Adipocyte (in vitro differentiated cells): ENCODE results near the gene ARHGAP1.
A peak's percentile ranks its signal among the peaks of the same experiment; 100 is the strongest.

Experiments used
- DNase-seq: peaks from one replicate; pipeline ENCODE4 v3.0.0-alpha.2; 2015; ENCODE audit warnings: low read depth
- H3K27me3 ChIP-seq: replicated peaks from 2 replicates; pipeline ENCODE4 v1.7.0; 2013; ENCODE audit warnings: mild to moderate bottlenecking, low read length, moderate library complexity; ENCODE audit not compliant: control insufficient read depth, insufficient read depth
- H3K36me3 ChIP-seq: 2 replicates; pipeline ENCODE4 v1.7.0; 2013; ENCODE audit warnings: low read length, mild to moderate bottlenecking, moderate library complexity; ENCODE audit not compliant: control insufficient read depth, insufficient read depth, severe bottlenecking
- H3K4me1 ChIP-seq: 2 replicates; pipeline ENCODE4 v1.7.0; 2013; ENCODE audit warnings: mild to moderate bottlenecking, low read length, moderate library complexity; ENCODE audit not compliant: control insufficient read depth, insufficient read depth
- H3K4me3 ChIP-seq: 2 replicates; pipeline ENCODE4 v1.7.0; 2013; ENCODE audit warnings: mild to moderate bottlenecking, low read length, moderate library complexity
- H3K9ac ChIP-seq: 2 replicates; pipeline ENCODE4 v1.7.0; 2013; ENCODE audit warnings: mild to moderate bottlenecking, low read length, moderate library complexity
- H3K9me3 ChIP-seq: 2 replicates; pipeline ENCODE4 v1.7.0; 2013; ENCODE audit warnings: mild to moderate bottlenecking, low read length, moderate library complexity; ENCODE audit not compliant: control insufficient read depth

ARHGAP1 gene

DNA sequence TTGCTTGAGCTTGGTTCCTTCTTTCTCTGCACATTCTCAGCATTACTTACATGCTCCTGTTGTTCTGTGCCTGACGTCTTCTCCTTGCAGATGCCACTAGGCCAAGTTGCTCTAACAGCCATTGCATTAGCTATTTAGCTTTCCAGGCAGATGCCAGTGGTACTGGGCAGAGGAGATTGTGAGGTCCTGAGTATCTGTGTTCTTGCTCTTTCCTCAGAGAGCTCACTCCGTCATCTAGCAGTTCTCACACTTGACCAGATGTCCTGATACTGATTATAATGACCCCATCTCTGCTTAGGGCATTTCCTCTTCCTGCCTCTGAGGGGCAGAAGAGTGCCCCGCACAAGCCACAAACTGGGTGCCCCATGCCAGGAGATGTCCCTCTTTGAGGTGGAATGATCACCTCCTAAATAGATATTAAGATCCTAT is 30.7 kb downstream of the ARHGAP1 start:
- Histone ChIP-seq H3K9ac (no peak overlapping the region), H3K4me3 (no peak overlapping the region), H3K9me3 (no peaks in the 10 kb centered on the region), H3K36me3 (peaks cover 56% of the 10 kb centered on the region), H3K4me1 (peaks cover 39% of the 10 kb centered on the region), H3K27me3 (no peaks in the 10 kb centered on the region)
- no peak for DNase-seq

- Histone ChIP-seq H3K4me1 (peaks cover 43% of the 10 kb centered on the region), H3K36me3 (peaks cover 64% of the 10 kb centered on the region), H3K27me3 (no peaks in the 10 kb centered on the region), H3K9me3 (no peaks in the 10 kb centered on the region), H3K4me3 (no peak overlapping the region), H3K9ac (no peak overlapping the region)
- DNase-seq = no peak
Observed at GRCh38 chr11:46668480-46669085, 31.8 kb downstream of the ARHGAP1 start.

DNA sequence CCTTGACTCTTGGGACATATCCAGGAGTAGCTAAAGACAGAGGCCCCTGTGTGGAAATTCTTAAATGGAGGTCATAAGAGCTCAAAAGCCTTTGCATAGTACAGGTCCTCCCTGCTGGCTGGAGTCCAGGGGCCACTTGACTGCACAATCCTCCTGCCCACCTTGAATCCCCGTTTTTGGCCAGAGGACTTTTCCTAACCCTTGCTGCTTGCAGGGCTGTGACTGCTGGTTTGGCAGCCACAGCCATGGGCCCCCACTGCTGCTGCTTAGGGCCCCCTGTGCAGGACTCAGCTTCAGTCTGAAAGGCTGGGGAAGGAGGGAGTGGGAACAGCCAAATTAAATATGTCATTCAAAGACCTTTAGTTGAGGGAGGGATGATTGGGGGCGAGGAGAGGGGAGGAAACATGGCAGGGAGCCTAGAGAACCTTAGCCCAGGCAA is 33.4 kb downstream of the ARHGAP1 start:
- Histone ChIP-seq H3K4me1 (peaks cover 45% of the 10 kb centered on the region), H3K4me3 (peak overlapping the region; percentile 6), H3K27me3 (no peaks in the 10 kb centered on the region), H3K36me3 (peaks cover 59% of the 10 kb centered on the region), H3K9ac (peak overlapping the region; percentile 27), H3K9me3 (no peaks in the 10 kb centered on the region)
- no peak for DNase-seq

DNA sequence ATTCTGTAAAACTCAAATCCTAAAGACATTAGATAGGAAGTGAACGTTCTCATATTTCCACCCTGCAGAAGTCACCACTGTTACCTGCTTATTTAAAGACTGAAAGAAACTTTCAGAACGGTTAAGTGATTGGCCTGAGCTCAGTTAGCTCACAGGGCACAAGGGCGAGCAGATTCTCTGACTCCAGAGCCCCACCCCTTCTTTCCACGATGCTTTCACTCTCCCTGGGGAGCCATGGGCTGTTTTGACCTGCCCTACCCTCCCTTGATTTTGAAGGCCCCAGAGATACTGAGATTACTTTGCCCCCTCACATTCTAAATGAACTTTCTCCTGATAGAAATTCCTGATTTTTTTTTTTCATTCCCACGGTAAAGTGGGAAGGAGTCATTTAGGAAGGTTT is 33.9 kb downstream of the ARHGAP1 start:
- DNase-seq = no peak
- no peaks in the 10 kb centered on the region for H3K9me3 ChIP-seq
- no peak overlapping the region for H3K4me3 ChIP-seq
- no peaks in the 10 kb centered on the region for H3K27me3 ChIP-seq
- H3K36me3 ChIP-seq = peaks cover 59% of the 10 kb centered on the region
- H3K4me1 ChIP-seq = peaks cover 41% of the 10 kb centered on the region
- peak overlapping the region; percentile 27 for H3K9ac ChIP-seq

DNA sequence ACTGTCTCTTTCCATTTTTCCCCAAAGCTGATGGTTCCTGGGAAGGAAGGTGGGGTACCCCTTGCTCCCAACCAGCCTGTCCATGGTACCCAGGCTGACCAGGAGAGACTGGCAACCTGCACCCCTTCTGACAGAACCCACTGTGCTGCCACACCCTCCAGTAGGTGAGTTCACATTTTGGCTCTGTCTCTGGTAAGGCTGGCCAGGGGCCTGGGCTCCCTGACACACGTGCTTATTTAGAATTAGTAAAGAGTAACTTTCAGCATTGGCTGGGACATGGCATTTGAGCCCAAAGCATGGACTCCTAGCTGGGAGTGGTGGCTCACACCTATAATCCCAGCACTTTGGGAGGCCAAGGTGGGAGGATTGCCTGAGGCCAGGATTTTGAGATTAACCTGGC is 35.1 kb downstream of the ARHGAP1 start:
- H3K9me3 ChIP-seq = no peaks in the 10 kb centered on the region
- no peaks in the 10 kb centered on the region for H3K27me3 ChIP-seq
- H3K9ac ChIP-seq = no peak overlapping the region
- DNase-seq = no peak
- H3K36me3 ChIP-seq = peaks cover 61% of the 10 kb centered on the region
- peaks cover 32% of the 10 kb centered on the region for H3K4me1 ChIP-seq
- H3K4me3 ChIP-seq = no peak overlapping the region

DNA sequence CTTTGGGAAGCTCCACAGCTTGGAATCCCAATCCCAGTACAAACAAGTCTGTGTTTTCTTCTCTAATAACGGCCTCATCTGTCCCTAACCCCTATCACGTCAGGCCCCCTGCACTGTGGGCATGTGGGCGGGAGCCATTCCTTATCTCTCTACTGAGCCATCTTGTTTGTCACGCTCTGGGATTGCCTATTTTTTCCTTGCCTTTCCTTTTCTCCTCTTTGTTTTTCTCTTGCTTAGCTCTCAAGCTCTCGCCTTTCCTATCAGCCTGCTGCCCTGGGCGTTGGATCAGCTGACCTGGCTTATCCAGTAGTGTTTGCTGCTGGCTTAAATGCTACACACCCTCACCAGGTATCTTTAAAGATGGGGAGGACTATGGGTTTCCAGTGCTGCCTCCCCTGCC is 35.8 kb downstream of the ARHGAP1 start:
- Histone ChIP-seq H3K27me3 (no peaks in the 10 kb centered on the region), H3K9ac (no peak overlapping the region), H3K36me3 (peaks cover 57% of the 10 kb centered on the region), H3K4me1 (peaks cover 38% of the 10 kb centered on the region), H3K9me3 (no peaks in the 10 kb centered on the region), H3K4me3 (no peak overlapping the region)
- no peak for DNase-seq

GRCh38 chr11:46663277-46663940 is 37.0 kb downstream of the ARHGAP1 start:
- H3K27me3 ChIP-seq = no peaks in the 10 kb centered on the region
- peaks cover 52% of the 10 kb centered on the region for H3K36me3 ChIP-seq
- H3K4me1 ChIP-seq = peaks cover 50% of the 10 kb centered on the region
- no peak overlapping the region for H3K4me3 ChIP-seq
- H3K9me3 ChIP-seq = no peaks in the 10 kb centered on the region
- peak overlapping the region; percentile 26 for H3K9ac ChIP-seq
- no peak for DNase-seq

- Histone ChIP-seq H3K27me3 (no peaks in the 10 kb centered on the region), H3K4me3 (no peak overlapping the region), H3K4me1 (peaks cover 55% of the 10 kb centered on the region), H3K36me3 (peaks cover 45% of the 10 kb centered on the region), H3K9ac (no peak overlapping the region), H3K9me3 (no peaks in the 10 kb centered on the region)
- DNase-seq = no peak
Observed at GRCh38 chr11:46662366-46662765, 38.1 kb downstream of the ARHGAP1 start.

DNA sequence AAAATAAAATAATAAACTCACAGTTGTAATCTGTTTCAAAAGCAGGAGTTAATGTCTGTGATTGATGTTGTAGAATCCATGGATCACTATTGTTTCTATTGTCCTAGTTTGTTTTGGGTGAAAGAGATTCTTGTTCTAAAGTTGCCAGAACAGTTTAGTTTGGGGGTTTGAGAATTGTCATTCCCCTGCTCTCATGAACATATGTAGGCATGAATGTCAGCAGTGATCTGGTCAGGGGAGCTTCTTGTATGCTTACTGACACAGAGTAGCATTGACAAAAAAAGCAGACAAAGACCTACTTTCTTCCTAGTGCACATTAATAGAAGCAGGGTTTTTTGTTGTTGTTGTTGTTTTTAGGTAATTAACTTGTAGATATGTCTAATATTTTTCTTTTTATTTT is 38.6 kb downstream of the ARHGAP1 start:
- Histone ChIP-seq H3K9me3 (no peaks in the 10 kb centered on the region), H3K4me3 (no peak overlapping the region), H3K4me1 (peaks cover 52% of the 10 kb centered on the region), H3K27me3 (no peaks in the 10 kb centered on the region), H3K9ac (no peak overlapping the region), H3K36me3 (peaks cover 50% of the 10 kb centered on the region)
- DNase-seq = no peak

- H3K9ac ChIP-seq = peak overlapping the region; percentile 45
- H3K4me3 ChIP-seq = peak overlapping the region; percentile 14
- H3K27me3 ChIP-seq = no peaks in the 10 kb centered on the region
- DNase-seq = peak; percentile 82
- peaks cover 50% of the 10 kb centered on the region for H3K4me1 ChIP-seq
- no peaks in the 10 kb centered on the region for H3K9me3 ChIP-seq
- H3K36me3 ChIP-seq = peaks cover 59% of the 10 kb centered on the region
Observed at GRCh38 chr11:46659908-46660307, 40.5 kb downstream of the ARHGAP1 start.

DNA sequence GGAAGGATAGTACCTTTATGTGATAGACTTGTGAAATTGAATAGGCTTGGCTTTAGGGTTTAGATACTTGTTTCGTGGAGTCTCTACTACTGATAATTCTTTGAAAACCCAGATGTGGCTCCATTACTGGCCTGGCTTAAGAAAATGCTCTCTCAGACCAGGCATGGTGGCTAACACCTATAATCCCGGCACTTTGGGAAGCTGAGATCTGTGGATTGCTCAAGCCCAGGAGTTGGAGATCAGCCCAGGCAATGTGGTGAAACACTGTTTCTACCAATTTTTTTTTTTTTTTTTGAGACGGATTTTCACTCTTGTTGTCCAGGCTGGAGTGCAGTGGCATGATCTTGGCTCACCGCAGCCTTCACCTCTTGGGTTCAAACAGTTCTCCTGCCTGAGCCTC is 42.2 kb downstream of the ARHGAP1 start:
- Histone ChIP-seq H3K4me3 (peak overlapping the region; percentile 13), H3K36me3 (peaks cover 49% of the 10 kb centered on the region), H3K9ac (peak overlapping the region; percentile 59), H3K27me3 (no peaks in the 10 kb centered on the region), H3K4me1 (peaks cover 42% of the 10 kb centered on the region), H3K9me3 (no peaks in the 10 kb centered on the region)
- peak; percentile 79 for DNase-seq
